Measurements from ENCODE around the gene PTPRD. TPM values are rescaled to one million over a fixed set of nuclear protein-coding genes. Genes with fewer than 3 reads are reported as not detected.
"Not testable (repeated sequence)": the region's sequence is repeated elsewhere in the genome, so short reads cannot be mapped to it uniquely, and the experiment has no call there.

Gene PTPRD
- total RNA-seq, 1 donor from 2014 or later = 6.9 TPM

DNA sequence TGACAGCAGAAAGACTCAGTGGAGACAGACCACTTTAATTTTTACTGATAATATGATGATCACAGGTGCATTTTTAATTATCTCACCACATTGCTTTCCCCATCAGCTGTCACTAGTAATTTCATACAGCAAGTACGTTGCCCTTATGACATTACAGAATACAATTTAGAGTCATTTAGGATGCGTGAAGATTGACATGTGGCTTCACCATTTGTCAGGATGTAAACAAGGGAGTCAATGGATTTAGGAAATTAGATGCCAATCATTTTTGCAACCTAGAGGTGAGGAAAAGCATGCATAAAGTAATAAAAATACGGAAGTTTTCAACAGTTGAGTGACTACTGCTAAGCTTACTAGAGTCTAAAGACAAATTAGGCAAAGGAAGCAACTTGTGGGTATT lies 1129.6 kb downstream of the PTPRD start:
- Histone ChIP-seq H3K36me3 (no peaks in the 10 kb centered on the region), H3K4me3 (no peak overlapping the region), H3K27ac (no peak overlapping the region), H3K9me3 (no peaks in the 10 kb centered on the region), H3K27me3 (no peaks in the 10 kb centered on the region), H3K4me1 (no peaks in the 10 kb centered on the region)
- no peak for DNase-seq (ENCODE audit: low spot score in 2 of 2)
- intact Hi-C loops (cut with DNase I) = no loop called here
- no peak for TF ChIP-seq CTCF (IDR thresholded peaks at IDR 0.05)

GRCh38 chr9:9478741-9479140 lies 1134.1 kb downstream of the PTPRD start:
- H3K9me3 ChIP-seq = no peaks in the 10 kb centered on the region
- intact Hi-C loops (cut with DNase I) = no loop called here
- no peaks in the 10 kb centered on the region for H3K27me3 ChIP-seq
- no peak for TF ChIP-seq CTCF (IDR thresholded peaks at IDR 0.05)
- no peak overlapping the region for H3K27ac ChIP-seq
- no peaks in the 10 kb centered on the region for H3K36me3 ChIP-seq
- H3K4me1 ChIP-seq = no peaks in the 10 kb centered on the region
- no peak for DNase-seq (ENCODE audit: low spot score in 2 of 2)
- H3K4me3 ChIP-seq = no peak overlapping the region

DNA sequence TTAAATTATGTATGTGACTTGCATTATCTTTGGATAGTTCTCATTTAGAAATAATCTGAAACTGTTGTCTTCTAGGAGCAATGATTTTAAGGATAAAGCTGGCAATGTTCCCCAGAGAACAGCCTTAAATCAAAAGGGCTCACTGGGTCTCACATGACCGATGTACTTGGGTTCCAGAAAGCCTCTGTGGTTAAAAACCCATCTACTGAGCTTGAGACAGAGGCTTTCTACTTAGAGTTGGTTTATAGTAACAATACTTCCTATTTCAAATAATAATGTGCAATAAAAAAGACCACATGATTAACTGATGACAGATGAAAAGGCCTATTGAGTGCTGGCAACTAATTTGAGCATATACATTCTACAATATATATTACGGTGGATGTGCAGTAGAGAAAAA lies 1143.5 kb downstream of the PTPRD start:
- DNase-seq (ENCODE audit: low spot score in 2 of 2) = no peak
- H3K4me3 ChIP-seq = no peak overlapping the region
- no peak overlapping the region for H3K27ac ChIP-seq
- intact Hi-C loops (cut with DNase I) = no loop called here
- H3K9me3 ChIP-seq = no peaks in the 10 kb centered on the region
- no peaks in the 10 kb centered on the region for H3K4me1 ChIP-seq
- no peaks in the 10 kb centered on the region for H3K27me3 ChIP-seq
- no peaks in the 10 kb centered on the region for H3K36me3 ChIP-seq
- TF ChIP-seq CTCF (IDR thresholded peaks at IDR 0.05) = no peak

DNA sequence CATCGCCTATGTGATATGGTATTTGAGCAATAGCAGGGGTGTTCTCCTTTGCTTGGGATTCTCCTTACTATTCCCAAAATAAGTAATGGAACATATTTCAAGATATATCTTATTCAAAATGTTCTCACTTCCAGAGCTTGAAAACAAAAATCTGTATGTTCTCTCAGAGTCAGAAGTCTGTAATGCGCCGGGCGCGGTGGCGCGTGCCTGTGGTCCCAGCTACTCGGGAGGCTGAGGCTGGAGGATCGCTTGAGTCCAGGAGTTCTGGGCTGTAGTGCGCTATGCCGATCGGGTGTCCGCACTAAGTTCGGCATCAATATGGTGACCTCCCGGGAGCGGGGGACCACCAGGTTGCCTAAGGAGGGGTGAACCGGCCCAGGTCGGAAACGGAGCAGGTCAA lies 1170.9 kb downstream of the PTPRD start:
- DNase-seq (ENCODE audit: low spot score in 2 of 2); H3K4me3 ChIP-seq; H3K27me3 ChIP-seq; H3K9me3 ChIP-seq; intact Hi-C loops (cut with DNase I); H3K4me1 ChIP-seq; H3K27ac ChIP-seq; H3K36me3 ChIP-seq: not testable (repeated sequence)

GRCh38 chr9:9437641-9438040 lies 1175.2 kb downstream of the PTPRD start:
- TF ChIP-seq CTCF (IDR thresholded peaks at IDR 0.05) = no peak
- no peak for DNase-seq (ENCODE audit: low spot score in 2 of 2)
- Histone ChIP-seq H3K4me1 (no peaks in the 10 kb centered on the region), H3K9me3 (no peaks in the 10 kb centered on the region), H3K4me3 (no peak overlapping the region), H3K36me3 (no peaks in the 10 kb centered on the region), H3K27ac (no peak overlapping the region), H3K27me3 (no peaks in the 10 kb centered on the region)
- intact Hi-C loops (cut with DNase I) = no loop called here

- H3K9me3 ChIP-seq; H3K27me3 ChIP-seq; H3K36me3 ChIP-seq; H3K27ac ChIP-seq; intact Hi-C loops (cut with DNase I); H3K4me3 ChIP-seq; H3K4me1 ChIP-seq; DNase-seq (ENCODE audit: low spot score in 2 of 2): not testable (repeated sequence)
Measured at GRCh38 chr9:9426454-9426853, 1186.3 kb downstream of the PTPRD start.

DNA sequence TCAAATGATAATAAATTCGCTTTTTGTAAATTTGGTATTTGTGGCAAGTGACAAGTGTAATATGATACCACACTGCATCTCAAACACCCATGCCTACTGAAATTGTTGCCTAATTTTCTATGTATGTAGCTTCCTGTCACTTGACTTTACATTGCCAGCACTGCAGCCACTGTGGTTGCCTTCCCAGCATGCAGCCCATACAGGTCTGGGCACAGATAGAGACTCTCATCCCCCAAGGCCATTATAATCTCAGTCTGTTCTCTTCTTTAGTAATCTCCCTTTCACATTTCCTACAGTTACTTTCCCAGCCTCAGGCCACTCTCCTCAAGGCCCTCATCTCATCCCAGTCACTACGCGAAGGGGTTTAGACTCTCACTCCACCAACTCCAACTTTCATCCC lies 1200.6 kb downstream of the PTPRD start:
- no peak for DNase-seq (ENCODE audit: low spot score in 2 of 2)
- Histone ChIP-seq H3K4me1 (no peaks in the 10 kb centered on the region), H3K9me3 (no peaks in the 10 kb centered on the region), H3K27me3 (no peaks in the 10 kb centered on the region), H3K4me3 (no peak overlapping the region), H3K27ac (no peak overlapping the region), H3K36me3 (no peaks in the 10 kb centered on the region)
- intact Hi-C loops (cut with DNase I) = no loop called here
- no peak for TF ChIP-seq CTCF (IDR thresholded peaks at IDR 0.05)
